ENCODE measurements around the gene CYTH3. TPM values are rescaled to one million over a fixed set of nuclear protein-coding genes. Genes with fewer than 3 reads are reported as not detected.
A peak's percentile ranks its signal among the peaks of the same experiment; 100 is the strongest.

CYTH3 gene
- total and polyA plus RNA-seq, 12 donors: 15.9 to 27.9 (median 20.5) TPM

- peaks cover 0 to 12% (median 0%) of the 10 kb centered on the region in 7 donors for H3K27me3 ChIP-seq
- H3K4me3 ChIP-seq: peak overlapping the region; percentile 80 to 99 (median 94)
- no peaks in the 10 kb centered on the region for H3K9me3 ChIP-seq
- peaks cover 0 to 47% (median 36%) of the 10 kb centered on the region in 9 donors for H3K4me1 ChIP-seq
- peak in 7 of 8 donors; percentile 5 to 40 (median 26) for ATAC-seq
- DNase-seq: peak; percentile 43 to 46
- TF ChIP-seq CTCF (IDR thresholded peaks at IDR 0.05): no peak
- intact Hi-C loops (cut with DNase I): loop anchor here in 9 of 10 donors (2.0 to 10.0 kb wide), 9 partner anchors 40 to 110 kb away; no protein-coding TSS in a partner anchor
- H3K27ac ChIP-seq: peak overlapping the region; percentile 84 to 93 (median 90)
- 1% methylated on average over 62 to 74 of the region's 74 CpGs for WGBS, 2 donors
- no peaks in the 10 kb centered on the region for H3K36me3 ChIP-seq
Measured at GRCh38 chr7:6271694-6272440, 557 bp downstream of the CYTH3 start.

GRCh38 chr7:6271060-6271658 lies 1.3 kb downstream of the CYTH3 start:
- H3K4me1 ChIP-seq: peaks cover 0 to 54% (median 38%) of the 10 kb centered on the region in 9 donors
- ATAC-seq: peak; percentile 48 to 85 (median 82)
- 1% methylated on average over 16 of the region's 16 CpGs for WGBS, 2 donors
- peak overlapping the region; percentile 84 to 93 (median 90) for H3K27ac ChIP-seq
- peaks cover 0 to 12% (median 0%) of the 10 kb centered on the region in 7 donors for H3K27me3 ChIP-seq
- DNase-seq: peak; percentile 56 to 67
- no peaks in the 10 kb centered on the region for H3K36me3 ChIP-seq
- TF ChIP-seq CTCF (IDR thresholded peaks at IDR 0.05): peak; percentile 34 to 65 (median 49)
- H3K4me3 ChIP-seq: peak overlapping the region; percentile 80 to 99 (median 94)
- intact Hi-C loops (cut with DNase I): loop anchor here in 9 of 10 donors (2.0 to 10.0 kb wide), 9 partner anchors 39 to 109 kb away; no protein-coding TSS in a partner anchor
- no peaks in the 10 kb centered on the region for H3K9me3 ChIP-seq

GRCh38 chr7:6269527-6269926 lies 2.9 kb downstream of the CYTH3 start:
- ATAC-seq (peak in 1 of 8 donors; percentile 43), DNase-seq (no peak)
- intact Hi-C loops (cut with DNase I): loop anchor here in 2 of 10 donors (5.0 to 10.0 kb wide), 2 partner anchors 37 to 105 kb away; no protein-coding TSS in a partner anchor
- Histone ChIP-seq H3K4me3 (peak overlapping the region in 1 of 10 donors; percentile 4), H3K36me3 (no peaks in the 10 kb centered on the region), H3K4me1 (peaks cover 0 to 63% (median 41%) of the 10 kb centered on the region in 9 donors), H3K27me3 (peaks cover 0 to 12% (median 0%) of the 10 kb centered on the region in 7 donors), H3K9me3 (no peaks in the 10 kb centered on the region), H3K27ac (peak overlapping the region in 9 of 10 donors; percentile 1 to 93 (median 30))
- no peak for TF ChIP-seq CTCF (IDR thresholded peaks at IDR 0.05)
- 29 to 48% methylated on average over 4 of the region's 4 CpGs for WGBS, 2 donors

- Histone ChIP-seq H3K4me3 (peak overlapping the region in 1 of 10 donors; percentile 4), H3K4me1 (peaks cover 0 to 69% (median 41%) of the 10 kb centered on the region in 9 donors), H3K36me3 (no peaks in the 10 kb centered on the region), H3K27me3 (peaks cover 0 to 12% (median 0%) of the 10 kb centered on the region in 7 donors), H3K9me3 (no peaks in the 10 kb centered on the region), H3K27ac (peak overlapping the region in 8 of 10 donors; percentile 1 to 93 (median 38))
- 39 to 46% methylated on average over 5 of the region's 5 CpGs for WGBS, 2 donors
- ATAC-seq (peak in 2 of 8 donors; percentile 1 to 2), DNase-seq (peak in 1 of 2 donors; percentile 29)
- no peak for TF ChIP-seq CTCF (IDR thresholded peaks at IDR 0.05)
- intact Hi-C loops (cut with DNase I): loop anchor here in 2 of 10 donors (5.0 to 10.0 kb wide), 2 partner anchors 37 to 104 kb away; no protein-coding TSS in a partner anchor
Measured at GRCh38 chr7:6268907-6269306, 3.5 kb downstream of the CYTH3 start.

Data from heart right ventricle (tissue), 16 donors.